HG03039 (cell line): Measurements from ENCODE around the gene TBC1D20.
A peak's percentile ranks its signal among the peaks of the same experiment; 100 is the strongest.
"Not testable (repeated sequence)": the region's sequence is repeated elsewhere in the genome, so short reads cannot be mapped to it uniquely, and the experiment has no call there.

ENCODE experiments used
- ATAC-seq: cut with Tn5 transposase; IDR thresholded peaks from one replicate; pipeline ENCODE4 v1.9.1; 2021; ENCODE audit warnings: mild to moderate bottlenecking, moderate library complexity; ENCODE audit not compliant: unreplicated experiment

Gene TBC1D20

GRCh38 chr20:476561-477249 is 14.4 kb upstream of the TBC1D20 start:
- ATAC-seq: not testable (repeated sequence)

- no peak for ATAC-seq
These were observed 13.4 kb upstream of the TBC1D20 start for GRCh38 chr20:475463-476357.

- no peak for ATAC-seq
These were observed 12.2 kb upstream of the TBC1D20 start for GRCh38 chr20:474581-474980.

GRCh38 chr20:472889-473292 is 10.6 kb upstream of the TBC1D20 start:
- ATAC-seq: no peak

- no peak for ATAC-seq
These were observed 10.0 kb upstream of the TBC1D20 start for GRCh38 chr20:472137-472846.

GRCh38 chr20:469746-470490 is 7.6 kb upstream of the TBC1D20 start:
- ATAC-seq: no peak

GRCh38 chr20:467755-468154 is 5.4 kb upstream of the TBC1D20 start:
- ATAC-seq: no peak

GRCh38 chr20:461254-462198 is 807 bp downstream of the TBC1D20 start:
- peak; percentile 38 for ATAC-seq

- ATAC-seq: no peak
These were observed 1.6 kb downstream of the TBC1D20 start for GRCh38 chr20:460707-461106.

- ATAC-seq: no peak
These were observed 2.2 kb downstream of the TBC1D20 start for GRCh38 chr20:460180-460579.

- no peak for ATAC-seq
These were observed 3.6 kb downstream of the TBC1D20 start for GRCh38 chr20:458776-459175.

- no peak for ATAC-seq
These were observed 7.4 kb downstream of the TBC1D20 start for GRCh38 chr20:454951-455350.

- not testable (repeated sequence) for ATAC-seq
These were observed 10.3 kb downstream of the TBC1D20 start for GRCh38 chr20:452021-452420.

- ATAC-seq: no peak
These were observed 16.6 kb downstream of the TBC1D20 start for GRCh38 chr20:445514-446336.

- no peak for ATAC-seq
These were observed 17.4 kb downstream of the TBC1D20 start for GRCh38 chr20:444862-445426.

- ATAC-seq: no peak
These were observed 18.2 kb downstream of the TBC1D20 start for GRCh38 chr20:444117-444516.

GRCh38 chr20:443223-443775 is 19.0 kb downstream of the TBC1D20 start:
- no peak for ATAC-seq

GRCh38 chr20:440636-441035 is 21.7 kb downstream of the TBC1D20 start:
- ATAC-seq: no peak
